OCI-LY1 (cell line): ENCODE results near the gene MMP2.

Experiments used
- H2AFZ ChIP-seq: fragments of 200-600 bp; sonication (generic), shearing (Covaris generic); 2 replicates; pipeline ENCODE4 v1.6.0; 2014; ENCODE audit warnings: antibody characterized with exemption, mild to moderate bottlenecking, low read length
- H3F3A ChIP-seq: fragments of 200-600 bp; sonication (generic), shearing (Covaris generic); 2 replicates; pipeline ENCODE4 v1.6.0; 2014; ENCODE audit warnings: mild to moderate bottlenecking, antibody characterized with exemption, low read length, moderate library complexity; ENCODE audit not compliant: insufficient read depth
- H3K27ac ChIP-seq: fragments of 200-600 bp; sonication (generic); 2 replicates; pipeline ENCODE4 v1.5.1; 2014; ENCODE audit warnings: low read length, mixed run types, mild to moderate bottlenecking, low read depth; ENCODE audit not compliant: poor library complexity, severe bottlenecking
- H3K27me3 ChIP-seq: fragments of 200-600 bp; sonication (generic); 2 replicates; pipeline ENCODE4 v1.6.0; 2014; ENCODE audit warnings: antibody characterized with exemption, mild to moderate bottlenecking, low read length, moderate library complexity; ENCODE audit not compliant: insufficient read depth
- H3K36me3 ChIP-seq: fragments of 200-600 bp; sonication (generic); 2 replicates; pipeline ENCODE4 v1.6.1; 2014; ENCODE audit warnings: mild to moderate bottlenecking, antibody characterized with exemption, low read length, moderate library complexity, mixed read lengths; ENCODE audit not compliant: insufficient read depth
- H3K4me1 ChIP-seq: fragments of 200-600 bp; sonication (generic); 2 replicates; pipeline ENCODE4 v1.5.1; 2014; ENCODE audit warnings: mild to moderate bottlenecking, low read length, moderate library complexity; ENCODE audit not compliant: insufficient read depth, severe bottlenecking
- H3K4me2 ChIP-seq: fragments of 200-600 bp; sonication (generic), shearing (Covaris generic); 2 replicates; pipeline ENCODE4 v1.6.1; 2014; ENCODE audit warnings: low read length
- H3K4me3 ChIP-seq: fragments of 200-600 bp; sonication (generic); 2 replicates; pipeline ENCODE4 v1.5.1; 2014; ENCODE audit warnings: low read length, low read depth, mild to moderate bottlenecking, mixed read lengths; ENCODE audit not compliant: poor library complexity, severe bottlenecking
- H3K79me2 ChIP-seq: fragments of 200-600 bp; shearing (Covaris generic); 2 replicates; pipeline ENCODE4 v1.6.1; 2016; ENCODE audit warnings: mixed run types, low read length, mixed read lengths; ENCODE audit not compliant: insufficient read depth
- H3K9ac ChIP-seq: fragments of 200-600 bp; sonication (generic), shearing (Covaris generic); 2 replicates; pipeline ENCODE4 v1.6.1; 2014; ENCODE audit warnings: mild to moderate bottlenecking, low read length, mixed read lengths
- H3K9me2 ChIP-seq: fragments of 200-600 bp; sonication (generic), shearing (Covaris generic); 2 replicates; pipeline ENCODE4 v1.6.1; 2014; ENCODE audit warnings: low read depth, mild to moderate bottlenecking, low read length, mixed read lengths
- H3K9me3 ChIP-seq: fragments of 200-600 bp; shearing (Covaris generic); 2 replicates; pipeline ENCODE4 v1.6.1; 2014; ENCODE audit warnings: low read length, mixed read lengths
- H4K20me1 ChIP-seq: fragments of 200-600 bp; sonication (generic), shearing (Covaris generic); 2 replicates; pipeline ENCODE4 v1.6.0; 2016; ENCODE audit warnings: mild to moderate bottlenecking, low read length; ENCODE audit not compliant: insufficient read depth
- CTCF ChIP-seq: fragments of 200-600 bp; sonication (generic), shearing (Covaris generic); IDR thresholded peaks from 2 replicates; pipeline ENCODE4 v1.5.1; 2017; ENCODE audit warnings: mild to moderate bottlenecking, antibody characterized with exemption, low read length, moderate library complexity, mixed read lengths
- EZH2 ChIP-seq: fragments of 200-600 bp; sonication (generic), shearing (Covaris generic); IDR thresholded peaks from 2 replicates; pipeline ENCODE4 v1.8.0; 2017; ENCODE audit warnings: borderline replicate concordance, mixed run types, mild to moderate bottlenecking, antibody characterized with exemption, low read length, moderate library complexity, mixed read lengths

MMP2 gene

DNA sequence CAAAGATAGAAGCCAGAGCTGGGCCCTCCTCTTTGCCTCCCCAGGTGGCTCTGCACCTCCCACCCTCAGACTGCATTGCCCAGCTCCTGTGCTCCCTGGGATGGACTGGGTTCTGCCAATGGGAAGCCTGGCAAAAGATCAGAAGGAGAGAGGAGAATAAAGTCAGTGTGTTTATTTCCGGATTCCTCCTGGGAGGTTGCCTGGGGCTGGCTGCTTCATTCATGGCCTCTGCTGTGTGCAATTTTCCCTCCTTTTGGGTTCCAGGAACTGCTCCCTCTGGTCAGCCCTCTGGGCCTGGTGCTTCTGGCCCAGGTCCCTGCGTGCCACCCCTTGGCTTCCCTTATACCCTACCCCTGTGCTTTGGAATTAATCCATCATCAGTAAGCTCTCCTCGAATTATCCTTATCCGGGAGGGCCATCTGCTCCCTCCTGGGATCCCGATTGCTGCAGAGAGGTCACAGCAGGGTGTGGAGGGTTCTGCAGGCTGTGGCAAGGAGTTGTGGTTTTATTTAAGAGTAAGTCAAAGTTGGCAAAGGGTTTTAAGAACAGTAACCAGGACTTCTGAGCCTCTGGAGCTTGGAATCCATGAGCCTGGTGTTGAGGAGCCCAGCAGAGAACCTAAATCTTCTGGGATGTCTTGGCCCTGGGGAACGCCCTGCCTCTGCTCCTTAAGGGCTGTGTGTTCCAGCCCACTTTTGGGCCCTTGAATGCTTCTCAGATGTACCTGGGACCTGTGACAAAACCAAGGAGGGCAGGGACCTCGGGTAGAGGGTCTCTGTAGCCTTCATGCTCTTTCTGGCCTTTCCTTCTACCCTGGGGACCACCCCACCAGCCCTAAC is 8.2 kb upstream of the MMP2 start:
- Histone ChIP-seq H3K4me1 (no peaks in the 10 kb centered on the region), H3K79me2 (no peaks in the 10 kb centered on the region), H4K20me1 (no peaks in the 10 kb centered on the region), H3K27me3 (no peaks in the 10 kb centered on the region), H3K36me3 (no peaks in the 10 kb centered on the region), H2AFZ (no peak overlapping the region), H3K9ac (no peak overlapping the region), H3K9me3 (no peaks in the 10 kb centered on the region), H3K27ac (no peak overlapping the region), H3K4me2 (no peak overlapping the region), H3F3A (no peaks in the 10 kb centered on the region), H3K4me3 (no peak overlapping the region), H3K9me2 (no peaks in the 10 kb centered on the region)
- TF ChIP-seq EZH2 = no peak
- TF ChIP-seq CTCF = no peak

DNA sequence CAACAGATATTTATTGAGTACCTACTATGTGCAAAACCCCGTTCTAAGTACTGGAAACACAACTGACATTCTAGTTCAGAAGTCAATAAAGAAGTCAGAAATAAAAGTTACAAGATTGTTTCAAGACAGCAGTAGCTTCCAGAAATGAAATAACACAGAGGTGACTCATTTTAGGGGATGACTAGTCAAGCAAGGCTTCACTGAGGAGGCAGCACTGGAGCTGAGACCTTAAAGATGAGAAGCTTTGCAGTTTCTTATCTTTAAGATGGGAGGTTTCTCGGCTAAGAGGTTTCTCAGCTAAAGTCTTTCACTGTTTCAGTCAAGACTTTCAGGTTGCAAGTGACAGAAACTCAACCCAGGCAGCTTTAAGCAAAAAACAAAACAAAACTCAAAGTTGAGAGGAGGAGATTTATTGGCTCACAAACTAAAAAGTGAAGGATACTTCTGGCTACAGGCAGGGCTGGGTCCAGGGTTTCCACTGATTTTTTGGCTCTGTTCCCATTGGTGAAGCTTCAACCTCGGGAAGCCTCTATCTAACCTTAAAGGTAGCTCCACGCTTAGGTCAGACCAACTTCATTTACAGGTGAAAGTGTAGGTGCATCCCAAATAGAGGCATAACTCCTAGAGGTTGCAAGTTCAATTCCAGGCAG is 7.4 kb upstream of the MMP2 start:
- no peak for TF ChIP-seq CTCF
- TF ChIP-seq EZH2 = no peak
- H4K20me1 ChIP-seq = no peaks in the 10 kb centered on the region
- no peaks in the 10 kb centered on the region for H3K79me2 ChIP-seq
- H3K4me1 ChIP-seq = no peaks in the 10 kb centered on the region
- H3K9me3 ChIP-seq = no peaks in the 10 kb centered on the region
- no peak overlapping the region for H2AFZ ChIP-seq
- no peak overlapping the region for H3K4me3 ChIP-seq
- H3K9ac ChIP-seq = no peak overlapping the region
- H3K4me2 ChIP-seq = no peak overlapping the region
- H3K27me3 ChIP-seq = no peaks in the 10 kb centered on the region
- no peaks in the 10 kb centered on the region for H3K36me3 ChIP-seq
- no peak overlapping the region for H3K27ac ChIP-seq
- no peaks in the 10 kb centered on the region for H3K9me2 ChIP-seq
- no peaks in the 10 kb centered on the region for H3F3A ChIP-seq

DNA sequence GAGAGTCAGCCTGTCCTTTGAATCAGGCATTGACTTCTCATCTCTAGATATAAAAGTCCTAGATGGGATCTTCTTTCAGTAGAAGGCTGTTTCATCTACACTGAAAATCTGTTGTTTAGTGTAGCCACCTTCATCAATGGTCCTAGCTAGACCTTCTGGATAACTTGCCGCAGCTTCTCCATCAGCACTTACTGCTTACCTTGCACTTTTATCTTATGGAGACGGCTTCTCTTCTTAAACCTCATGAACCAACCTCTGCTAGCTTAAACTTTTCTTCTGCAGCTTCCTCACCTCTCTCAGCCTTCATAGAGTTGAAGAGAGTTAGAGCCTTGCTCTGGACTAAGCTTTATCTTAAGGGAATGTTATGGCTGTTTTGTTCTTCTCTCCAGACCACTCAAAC is 5.4 kb upstream of the MMP2 start:
- Histone ChIP-seq H3K27me3 (no peaks in the 10 kb centered on the region), H3K4me2 (no peak overlapping the region), H3K79me2 (no peaks in the 10 kb centered on the region), H3K27ac (no peak overlapping the region), H3K9ac (no peak overlapping the region), H3K9me2 (no peaks in the 10 kb centered on the region), H3F3A (no peaks in the 10 kb centered on the region), H3K4me3 (no peak overlapping the region), H3K9me3 (no peaks in the 10 kb centered on the region), H3K4me1 (no peaks in the 10 kb centered on the region), H4K20me1 (no peaks in the 10 kb centered on the region), H3K36me3 (no peaks in the 10 kb centered on the region), H2AFZ (no peak overlapping the region)
- no peak for TF ChIP-seq CTCF
- TF ChIP-seq EZH2 = no peak
